GM12892 (cell line): ENCODE data around the gene P2RY8.

Source experiments
- POLR2A ChIP-seq: IDR thresholded peaks from 2 replicates; pipeline ENCODE4 v1.6.1; 2011; ENCODE audit warnings: low read depth, low read length, control low read depth
- POLR2AphosphoS5 ChIP-seq: IDR thresholded peaks from 2 replicates; pipeline ENCODE4 v1.6.1; 2011; ENCODE audit warnings: low read depth, low read length, control low read depth
- TAF1 ChIP-seq: IDR thresholded peaks from 2 replicates; pipeline ENCODE4 v1.6.1; 2011; ENCODE audit warnings: low read depth, mild to moderate bottlenecking, control low read depth, low read length, borderline replicate concordance

DNA sequence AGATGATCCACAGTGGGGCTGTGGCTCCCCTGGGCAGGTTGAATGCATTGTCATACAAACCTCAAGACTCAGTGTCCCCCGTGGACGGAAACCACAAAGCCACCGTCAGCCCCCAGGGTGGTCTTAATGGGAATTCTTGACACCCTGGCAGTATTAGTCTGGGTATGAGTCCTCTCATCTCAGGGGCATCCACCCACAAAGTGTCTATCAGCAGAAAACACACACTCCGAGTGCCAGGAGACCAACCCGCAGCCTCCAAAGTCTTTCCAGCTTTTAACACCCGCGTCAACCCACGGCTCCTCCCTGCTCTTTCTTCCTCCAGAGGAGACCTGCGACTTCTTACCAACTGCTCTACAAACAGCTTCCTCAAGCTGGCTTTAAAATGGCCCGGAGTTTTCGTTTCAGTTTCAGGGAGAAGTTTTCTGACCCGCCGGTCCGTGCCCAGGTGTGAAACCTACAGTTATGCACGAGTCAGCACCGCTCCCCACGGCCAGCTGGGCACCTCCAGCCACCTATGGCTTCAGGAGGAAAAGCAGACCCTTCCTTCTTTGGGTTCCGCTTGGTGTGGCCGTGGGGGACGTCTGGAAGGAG lies 69.9 kb downstream of the P2RY8 start:
- TF ChIP-seq POLR2A (no peak), POLR2AphosphoS5 (no peak), TAF1 (0 out of 2 replicates have a peak, but pooled peaks have one; percentile 32)
